GM12891 (cell line): Measurements from ENCODE around the gene TOGARAM1.

Experiments
- DNase-seq: peaks from one replicate; pipeline ENCODE4 v3.0.0; 2011; ENCODE audit warnings: low spot score; ENCODE audit not compliant: insufficient read length
- FAIRE-seq: peaks from 2 replicates; lab custom pipeline; 2011; peaks lifted over from hg19 to GRCh38; lab: Jason Lieb, UNC
- PAX5 ChIP-seq: IDR thresholded peaks from 2 replicates; pipeline ENCODE4 v1.6.1; 2011; ENCODE audit warnings: low read length, moderate library complexity, mild to moderate bottlenecking; ENCODE audit not compliant: insufficient read depth, severe bottlenecking
- POLR2A ChIP-seq: IDR thresholded peaks from 2 replicates; pipeline ENCODE4 v1.6.1; 2011; ENCODE audit warnings: low read depth, low read length, control low read depth
- POLR2AphosphoS5 ChIP-seq: IDR thresholded peaks from 2 replicates; pipeline ENCODE4 v1.6.1; 2011; ENCODE audit warnings: low read depth, low read length, control low read depth
- POU2F2 ChIP-seq: IDR thresholded peaks from 2 replicates; pipeline ENCODE4 v1.6.1; 2011; ENCODE audit warnings: low read depth, mild to moderate bottlenecking, control low read depth, low read length, moderate library complexity
- SPI1 ChIP-seq: IDR thresholded peaks from 2 replicates; pipeline ENCODE4 v1.6.1; 2011; ENCODE audit warnings: low read depth, low read length, control low read depth
- TAF1 ChIP-seq: IDR thresholded peaks from 2 replicates; pipeline ENCODE4 v1.6.1; 2011; ENCODE audit warnings: low read depth, low read length, control low read depth

The TOGARAM1 gene

DNA sequence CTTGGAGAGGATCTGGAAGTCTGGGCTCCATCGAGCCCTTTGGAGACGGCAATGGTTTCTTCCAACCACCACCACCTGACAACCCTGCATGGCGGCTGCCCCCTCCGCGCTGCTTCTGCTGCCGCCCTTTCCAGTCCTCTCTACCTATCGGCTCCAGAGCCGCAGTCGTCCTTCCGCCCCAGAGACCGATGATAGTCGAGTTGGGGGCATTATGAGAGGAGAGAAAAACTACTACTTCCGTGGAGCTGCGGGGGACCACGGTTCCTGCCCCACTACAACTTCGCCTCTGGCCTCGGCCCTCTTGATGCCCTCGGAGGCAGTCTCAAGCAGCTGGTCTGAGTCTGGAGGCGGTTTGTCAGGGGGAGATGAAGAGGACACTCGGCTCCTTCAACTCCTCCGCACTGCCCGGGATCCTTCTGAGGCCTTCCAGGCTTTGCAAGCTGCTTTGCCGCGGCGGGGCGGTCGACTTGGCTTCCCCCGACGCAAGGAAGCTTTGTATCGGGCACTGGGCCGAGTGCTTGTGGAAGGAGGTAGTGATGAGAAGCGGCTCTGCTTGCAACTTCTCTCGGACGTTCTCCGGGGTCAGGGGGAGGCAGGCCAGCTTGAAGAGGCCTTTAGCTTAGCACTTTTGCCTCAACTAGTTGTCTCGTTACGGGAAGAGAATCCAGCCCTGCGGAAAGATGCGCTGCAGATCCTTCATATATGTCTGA lies 499 bp downstream of the TOGARAM1 start:
- peak; percentile 71 for TF ChIP-seq TAF1
- no peak for TF ChIP-seq POU2F2
- no peak for TF ChIP-seq SPI1
- TF ChIP-seq POLR2AphosphoS5: no peak; the same call in 1 of the 2 replicates
- TF ChIP-seq PAX5: no peak
- peak; percentile 72 for FAIRE-seq
- DNase-seq: peak; percentile 15

DNA sequence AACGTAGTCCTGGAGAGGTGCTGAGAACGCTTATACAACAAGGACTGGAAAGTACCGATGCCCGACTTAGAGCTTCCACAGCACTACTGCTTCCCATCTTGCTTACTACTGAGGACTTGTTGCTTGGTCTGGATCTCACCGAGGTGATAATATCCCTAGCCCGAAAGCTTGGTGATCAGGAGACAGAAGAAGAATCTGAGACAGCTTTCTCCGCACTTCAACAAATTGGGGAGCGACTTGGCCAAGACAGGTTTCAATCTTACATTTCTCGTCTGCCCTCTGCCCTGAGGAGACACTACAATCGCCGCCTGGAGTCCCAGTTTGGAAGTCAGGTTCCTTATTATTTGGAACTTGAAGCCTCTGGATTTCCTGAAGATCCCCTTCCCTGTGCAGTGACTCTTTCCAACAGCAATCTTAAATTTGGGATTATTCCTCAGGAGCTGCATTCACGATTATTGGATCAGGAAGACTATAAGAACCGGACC lies 1.1 kb downstream of the TOGARAM1 start:
- FAIRE-seq: no peak
- no peak for DNase-seq
- TF ChIP-seq TAF1 (no peak), PAX5 (no peak), POU2F2 (no peak), SPI1 (no peak), POLR2A (no peak), POLR2AphosphoS5 (no peak)

DNA sequence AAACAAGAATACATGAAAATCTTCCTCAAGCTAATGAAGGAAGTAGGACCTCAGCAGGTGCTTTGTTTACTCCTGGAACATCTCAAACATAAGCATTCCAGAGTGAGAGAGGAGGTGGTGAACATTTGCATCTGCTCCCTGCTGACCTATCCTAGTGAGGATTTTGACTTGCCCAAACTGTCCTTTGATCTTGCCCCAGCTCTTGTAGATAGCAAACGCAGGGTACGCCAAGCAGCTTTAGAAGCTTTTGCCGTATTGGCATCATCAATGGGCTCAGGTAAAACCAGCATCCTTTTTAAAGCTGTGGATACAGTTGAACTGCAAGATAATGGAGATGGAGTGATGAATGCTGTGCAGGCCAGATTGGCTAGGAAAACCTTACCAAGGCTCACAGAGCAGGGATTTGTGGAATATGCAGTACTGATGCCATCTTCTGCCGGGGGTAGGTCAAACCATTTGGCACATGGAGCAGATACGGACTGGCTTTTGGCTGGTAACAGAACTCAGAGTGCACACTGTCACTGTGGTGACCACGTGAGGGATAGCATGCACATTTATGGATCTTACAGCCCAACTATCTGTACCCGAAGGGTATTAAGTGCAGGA lies 1.9 kb downstream of the TOGARAM1 start:
- FAIRE-seq: peak; percentile 58
- TF ChIP-seq POLR2A (no peak), POLR2AphosphoS5 (no peak), TAF1 (no peak), PAX5 (no peak), POU2F2 (no peak), SPI1 (no peak)
- no peak for DNase-seq

DNA sequence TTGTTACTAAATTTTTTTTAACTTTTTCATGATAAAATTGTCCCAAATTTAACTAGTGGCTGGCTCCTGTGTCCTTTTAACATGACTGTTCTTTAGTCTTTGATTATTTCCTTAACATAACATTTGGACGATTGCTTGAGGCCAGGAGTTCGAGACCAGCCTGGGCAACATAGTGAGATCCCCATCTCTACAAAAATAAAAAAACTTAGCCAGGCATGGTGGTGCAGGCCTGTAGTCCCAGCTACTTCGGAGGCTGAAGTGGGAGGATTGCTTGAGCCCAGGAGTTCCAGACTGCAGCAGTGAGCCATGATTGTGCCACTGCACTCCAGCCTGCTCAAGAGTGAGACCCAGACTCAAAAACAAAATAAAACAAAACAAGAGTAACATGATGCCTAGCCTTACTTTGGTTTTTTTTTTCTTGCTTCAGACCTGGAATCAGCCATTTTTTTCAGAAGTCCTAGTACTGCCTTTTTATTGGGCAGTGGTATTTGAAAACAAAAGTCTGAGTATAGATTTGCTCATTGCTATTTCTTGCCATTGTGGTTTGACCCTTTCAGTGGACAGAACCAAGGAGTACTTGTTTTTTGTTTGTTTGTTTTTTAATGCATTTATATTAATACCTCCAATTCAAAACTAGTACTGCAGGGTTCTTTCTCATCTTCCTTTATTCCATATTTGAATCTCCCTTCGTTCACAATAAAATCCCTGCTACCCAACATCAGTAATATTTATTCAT lies 4.8 kb downstream of the TOGARAM1 start:
- DNase-seq (no peak), FAIRE-seq (no peak)
- no peak for TF ChIP-seq PAX5
- TF ChIP-seq SPI1: no peak
- no peak for TF ChIP-seq TAF1

DNA sequence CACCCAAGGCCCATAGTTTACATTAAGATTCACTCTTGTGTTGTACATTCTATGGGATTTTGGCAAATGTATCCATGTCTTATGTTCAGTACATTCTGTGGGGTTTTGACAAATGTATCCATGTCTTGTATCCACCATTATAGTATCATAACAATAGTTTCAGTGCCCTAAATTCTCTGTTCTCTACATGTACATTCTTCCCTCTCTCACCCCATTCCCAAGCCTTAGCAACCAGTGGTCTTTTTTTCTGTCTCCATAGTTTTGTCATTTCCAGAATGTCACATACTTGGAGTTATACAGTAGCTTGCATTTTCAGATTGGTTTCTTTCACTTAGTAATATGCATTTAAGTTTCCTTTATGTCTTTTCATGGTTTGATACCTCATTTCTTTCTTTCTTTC lies 6.7 kb downstream of the TOGARAM1 start:
- DNase-seq (no peak), FAIRE-seq (peak; percentile 71)
- no peak for TF ChIP-seq POU2F2
- no peak for TF ChIP-seq POLR2AphosphoS5

DNA sequence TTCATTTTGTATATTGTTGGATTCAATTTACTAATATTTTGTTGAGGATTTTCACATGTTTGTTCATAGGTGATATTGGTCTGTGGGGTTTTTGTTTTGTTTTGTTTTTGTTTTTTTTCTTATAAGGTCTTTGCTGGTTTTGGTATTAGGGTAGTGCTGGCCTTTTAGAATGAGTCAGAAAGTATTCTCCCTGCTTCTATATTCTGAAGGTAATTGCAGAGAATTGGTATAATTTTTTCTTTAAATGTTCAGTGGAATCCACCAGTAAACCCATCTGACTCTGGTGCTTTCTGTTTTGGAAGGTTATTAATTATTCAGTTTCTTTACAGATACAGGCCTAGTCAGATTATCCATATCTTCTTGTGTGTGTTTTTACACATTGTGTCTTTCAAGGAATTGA lies 8.9 kb downstream of the TOGARAM1 start:
- DNase-seq (no peak), FAIRE-seq (no peak)
- no peak for TF ChIP-seq POLR2A
- no peak for TF ChIP-seq POLR2AphosphoS5
- TF ChIP-seq POU2F2: no peak
- TF ChIP-seq SPI1: no peak
- TF ChIP-seq TAF1: no peak
- no peak for TF ChIP-seq PAX5

DNA sequence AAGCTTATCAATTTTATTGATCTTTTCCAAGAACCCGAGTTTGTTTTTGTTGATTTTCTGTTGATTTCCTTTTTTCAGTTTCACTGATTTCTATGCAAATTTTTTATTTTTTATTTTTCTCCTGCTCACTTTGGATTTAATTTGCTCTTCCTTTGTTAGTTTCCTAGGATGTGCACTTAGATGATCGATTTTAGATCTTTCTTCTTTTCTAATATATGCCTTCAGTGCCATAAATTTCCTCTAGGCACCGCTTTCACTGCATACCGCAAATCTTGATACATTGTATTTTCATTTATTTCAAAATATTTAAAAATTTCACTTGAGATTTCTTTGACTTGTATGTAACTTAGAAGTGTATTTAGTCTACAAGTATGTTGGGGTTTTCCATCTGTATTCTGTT lies 9.5 kb downstream of the TOGARAM1 start:
- TF ChIP-seq PAX5 (no peak), TAF1 (no peak), POU2F2 (no peak), POLR2A (no peak), POLR2AphosphoS5 (no peak), SPI1 (no peak)
- FAIRE-seq (no peak), DNase-seq (no peak)

DNA sequence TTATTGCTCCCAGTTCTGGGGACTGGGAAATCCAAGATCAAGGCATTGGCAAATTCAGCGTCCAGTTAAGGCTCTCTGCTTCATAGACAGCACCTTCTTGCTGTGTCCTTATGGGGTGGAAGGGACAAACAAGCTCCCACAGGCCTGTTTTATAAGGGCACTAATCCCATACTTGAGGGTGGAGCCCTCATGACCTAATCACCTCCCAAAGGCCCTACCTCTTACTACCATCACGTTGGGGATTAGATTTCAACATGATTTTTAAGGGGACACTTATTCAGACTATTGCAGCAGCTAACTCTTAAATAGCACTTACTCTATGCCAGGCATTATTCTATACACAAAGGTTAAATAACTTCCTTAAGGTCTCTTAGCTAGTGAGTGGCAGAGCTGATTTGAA lies 17.3 kb downstream of the TOGARAM1 start:
- TF ChIP-seq POLR2AphosphoS5: no peak
- no peak for TF ChIP-seq POLR2A
- no peak for TF ChIP-seq SPI1
- no peak for TF ChIP-seq PAX5
- TF ChIP-seq POU2F2: no peak
- no peak for TF ChIP-seq TAF1
- no peak for DNase-seq
- no peak for FAIRE-seq

DNA sequence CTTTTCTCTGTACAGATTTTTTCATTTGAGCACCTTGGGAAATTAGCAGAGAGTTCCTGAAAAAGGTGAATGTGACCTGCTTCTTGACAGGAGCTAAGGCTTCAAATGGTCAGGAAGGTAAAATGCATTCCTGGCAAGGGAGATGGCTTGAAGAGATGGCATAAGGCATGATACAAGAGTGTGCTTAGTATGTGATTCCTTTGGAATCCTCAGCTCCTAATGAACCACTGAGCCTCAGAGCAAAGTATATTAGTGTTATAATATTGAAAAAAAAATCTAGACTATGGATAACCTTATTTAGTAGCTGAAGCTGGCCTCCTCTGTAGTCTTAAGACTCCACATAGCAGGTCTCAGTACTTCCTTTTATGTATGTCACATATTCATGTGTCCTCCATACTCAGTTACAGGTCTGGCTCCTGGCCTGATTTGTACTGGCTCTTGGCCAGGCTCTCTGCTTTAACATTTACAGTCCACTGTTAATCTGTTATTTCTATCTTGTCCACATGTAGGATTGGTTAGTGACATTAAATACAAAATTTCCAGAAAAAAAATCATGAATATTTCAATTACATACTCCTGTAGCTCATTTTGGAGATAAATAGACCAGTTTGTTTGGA lies 17.9 kb downstream of the TOGARAM1 start:
- no peak for FAIRE-seq
- no peak for TF ChIP-seq POLR2A
- TF ChIP-seq TAF1: no peak
- no peak for TF ChIP-seq POLR2AphosphoS5
- no peak for TF ChIP-seq SPI1
- no peak for TF ChIP-seq POU2F2
- TF ChIP-seq PAX5: no peak
- no peak for DNase-seq
